Measurements from ENCODE around the gene EDN1.

DNA sequence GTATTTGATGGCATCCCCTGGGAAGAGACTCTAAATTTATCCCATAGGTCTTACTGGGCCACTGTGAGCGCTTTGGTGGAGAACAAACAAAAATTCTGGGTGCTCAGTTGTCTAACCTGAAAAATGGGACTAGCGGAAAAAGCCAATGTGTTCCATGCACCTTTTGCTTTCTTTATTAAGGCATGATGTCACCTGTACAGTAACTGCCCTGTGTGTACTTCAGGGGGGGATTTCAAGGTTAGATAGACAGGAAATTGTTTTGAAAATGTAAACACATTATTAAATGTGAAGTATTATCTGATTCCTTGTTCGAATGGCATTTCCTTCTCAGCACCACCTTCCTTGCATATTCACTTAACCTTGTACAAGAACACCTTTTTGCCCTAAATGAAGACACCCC is 1.2 kb upstream of the EDN1 start:
- TF ChIP-seq, protein P1, sequence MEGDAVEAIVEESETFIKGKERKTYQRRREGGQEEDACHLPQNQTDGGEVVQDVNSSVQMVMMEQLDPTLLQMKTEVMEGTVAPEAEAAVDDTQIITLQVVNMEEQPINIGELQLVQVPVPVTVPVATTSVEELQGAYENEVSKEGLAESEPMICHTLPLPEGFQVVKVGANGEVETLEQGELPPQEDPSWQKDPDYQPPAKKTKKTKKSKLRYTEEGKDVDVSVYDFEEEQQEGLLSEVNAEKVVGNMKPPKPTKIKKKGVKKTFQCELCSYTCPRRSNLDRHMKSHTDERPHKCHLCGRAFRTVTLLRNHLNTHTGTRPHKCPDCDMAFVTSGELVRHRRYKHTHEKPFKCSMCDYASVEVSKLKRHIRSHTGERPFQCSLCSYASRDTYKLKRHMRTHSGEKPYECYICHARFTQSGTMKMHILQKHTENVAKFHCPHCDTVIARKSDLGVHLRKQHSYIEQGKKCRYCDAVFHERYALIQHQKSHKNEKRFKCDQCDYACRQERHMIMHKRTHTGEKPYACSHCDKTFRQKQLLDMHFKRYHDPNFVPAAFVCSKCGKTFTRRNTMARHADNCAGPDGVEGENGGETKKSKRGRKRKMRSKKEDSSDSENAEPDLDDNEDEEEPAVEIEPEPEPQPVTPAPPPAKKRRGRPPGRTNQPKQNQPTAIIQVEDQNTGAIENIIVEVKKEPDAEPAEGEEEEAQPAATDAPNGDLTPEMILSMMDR (IDR thresholded peaks at IDR 0.05): no peak
- no peak for TF ChIP-seq POLR2AphosphoS5 (IDR thresholded peaks at IDR 0.05)

Measured in sigmoid colon (tissue), 4 donors.